Measurements from ENCODE around the gene FOXP1. TPM values are rescaled to one million over a fixed set of nuclear protein-coding genes. Genes with fewer than 3 reads are reported as not detected.

FOXP1 gene
- total and polyA plus RNA-seq, 8 donors = 12.3 to 215 (median 117) TPM

DNA sequence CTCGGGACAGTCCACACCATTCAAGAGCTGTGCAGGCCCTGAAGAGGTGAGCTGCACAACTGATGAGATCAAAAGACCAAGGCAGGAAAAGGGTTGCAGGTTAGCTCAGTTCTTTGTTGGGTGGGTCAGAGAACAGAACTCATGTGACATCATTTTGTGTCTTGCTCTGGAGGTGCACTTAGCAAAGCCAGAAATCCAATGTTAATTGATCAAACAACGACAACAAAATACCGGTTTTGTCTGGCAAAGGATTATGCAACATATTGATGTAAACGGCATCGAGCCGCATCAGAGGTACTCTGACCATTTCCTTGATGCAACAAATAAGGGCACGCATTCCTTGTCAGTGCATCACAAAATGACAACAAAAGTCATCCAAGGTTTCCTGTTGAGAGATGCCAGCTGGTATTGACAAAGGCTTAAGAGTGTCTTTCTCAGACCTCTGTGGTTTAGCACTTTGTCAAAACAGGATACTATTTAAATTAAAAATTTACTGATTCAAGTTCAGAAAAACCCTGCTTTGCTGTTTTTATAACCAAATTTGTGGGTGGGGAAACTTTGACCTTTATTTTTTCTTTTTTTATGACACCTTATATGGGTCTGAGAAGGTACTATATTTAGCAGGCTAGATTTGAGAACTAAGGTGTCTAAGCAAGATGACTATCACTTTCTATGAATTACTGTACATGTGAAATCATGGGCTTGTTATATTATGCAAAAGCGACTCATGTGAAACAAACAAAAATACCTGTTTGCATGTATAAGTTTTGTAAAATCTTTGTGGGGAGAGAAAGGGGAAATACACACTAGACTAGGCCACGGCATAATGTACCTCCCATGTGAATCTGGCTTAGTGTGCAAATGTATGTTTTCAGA lies 496.1 kb downstream of the FOXP1 start:
- intact Hi-C loops (cut with DNase I; ENCODE audit: low total_unique reads) = no loop called here
- H3K36me3 ChIP-seq = no peaks in the 10 kb centered on the region
- peaks cover 10 to 67% (median 38%) of the 10 kb centered on the region in 4 donors for H3K4me1 ChIP-seq
- peak in 1 of 2 donors; percentile 38 for DNase-seq
- H3K27ac ChIP-seq = peak overlapping the region in 1 of 5 donors; percentile 7
- WGBS, 5 donors = 61 to 76% (median 64%) methylated on average over 9 of the region's 9 CpGs
- no peaks in the 10 kb centered on the region for H3K27me3 ChIP-seq
- no peaks in the 10 kb centered on the region for H3K9me3 ChIP-seq
- TF ChIP-seq CTCF (IDR thresholded peaks at IDR 0.05) (no peak), POLR2A (IDR thresholded peaks at IDR 0.05) (no peak)
- H3K4me3 ChIP-seq = no peak overlapping the region

DNA sequence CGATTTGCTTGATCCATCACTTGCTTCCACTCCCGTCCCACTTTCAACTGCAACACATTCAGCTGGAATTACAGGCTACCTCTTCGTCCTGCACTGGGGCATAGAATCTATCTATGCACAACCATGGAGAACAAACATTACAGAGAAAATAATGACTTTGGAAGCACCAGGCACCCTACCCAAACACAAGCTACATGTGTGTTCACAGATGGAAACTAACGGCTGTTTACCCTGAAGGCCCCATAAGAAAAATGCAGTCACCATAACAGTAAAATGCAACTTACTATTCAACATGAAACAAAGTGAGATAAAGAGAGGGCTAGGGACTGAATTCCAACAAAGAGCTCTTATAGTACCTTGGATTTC lies 496.8 kb downstream of the FOXP1 start:
- Histone ChIP-seq H3K27ac (peak overlapping the region in 1 of 5 donors; percentile 7), H3K4me1 (peaks cover 11 to 71% (median 38%) of the 10 kb centered on the region in 4 donors), H3K27me3 (no peaks in the 10 kb centered on the region), H3K4me3 (no peak overlapping the region), H3K9me3 (no peaks in the 10 kb centered on the region), H3K36me3 (no peaks in the 10 kb centered on the region)
- 71 to 82% (median 74%) methylated on average over 4 of the region's 4 CpGs for WGBS, 5 donors
- DNase-seq = no peak
- intact Hi-C loops (cut with DNase I; ENCODE audit: low total_unique reads) = no loop called here
- TF ChIP-seq POLR2AphosphoS5 (IDR thresholded peaks at IDR 0.05) (no peak), EP300 (IDR thresholded peaks at IDR 0.05) (no peak), POLR2A (IDR thresholded peaks at IDR 0.05) (no peak)

GRCh38 chr3:71083726-71084131 lies 499.8 kb downstream of the FOXP1 start:
- H3K4me1 ChIP-seq = peaks cover 26 to 80% (median 48%) of the 10 kb centered on the region in 4 donors
- H3K27ac ChIP-seq = no peak overlapping the region
- no peaks in the 10 kb centered on the region for H3K27me3 ChIP-seq
- intact Hi-C loops (cut with DNase I; ENCODE audit: low total_unique reads) = no loop called here
- no peak for DNase-seq
- H3K9me3 ChIP-seq = no peaks in the 10 kb centered on the region
- no peak overlapping the region for H3K4me3 ChIP-seq
- 63 to 82% (median 72%) methylated on average over 3 of the region's 3 CpGs for WGBS, 5 donors
- TF ChIP-seq POLR2AphosphoS5 (IDR thresholded peaks at IDR 0.05) (no peak), EP300 (IDR thresholded peaks at IDR 0.05) (no peak), POLR2A (IDR thresholded peaks at IDR 0.05) (no peak), CTCF (IDR thresholded peaks at IDR 0.05) (no peak)
- no peaks in the 10 kb centered on the region for H3K36me3 ChIP-seq

DNA sequence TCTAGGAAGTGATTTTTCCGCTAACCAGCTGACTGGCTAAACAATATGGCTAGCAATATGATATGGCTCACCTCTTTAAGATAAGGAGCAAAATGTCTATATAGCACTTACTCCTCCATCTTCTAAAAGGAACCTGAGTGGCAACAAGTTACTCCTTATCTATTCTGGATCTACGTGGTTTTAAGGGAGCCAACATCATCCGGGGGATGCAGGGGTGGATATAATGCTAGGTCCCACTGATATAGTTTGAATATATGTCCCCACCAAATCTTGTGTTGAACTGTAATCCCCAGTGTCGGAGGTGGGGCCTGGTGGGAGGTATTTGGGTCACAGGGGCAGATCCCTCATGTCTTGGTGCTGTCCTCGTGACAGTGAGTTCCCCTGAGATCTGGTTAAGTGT lies 500.7 kb downstream of the FOXP1 start:
- no peak for DNase-seq
- no peak overlapping the region for H3K4me3 ChIP-seq
- H3K4me1 ChIP-seq = peaks cover 32 to 81% (median 48%) of the 10 kb centered on the region in 4 donors
- no peaks in the 10 kb centered on the region for H3K27me3 ChIP-seq
- H3K36me3 ChIP-seq = no peaks in the 10 kb centered on the region
- intact Hi-C loops (cut with DNase I; ENCODE audit: low total_unique reads) = no loop called here
- WGBS, 5 donors = 87 to 93% (median 88%) methylated on average over 5 of the region's 5 CpGs
- no peak for TF ChIP-seq EP300 (IDR thresholded peaks at IDR 0.05)
- no peak for TF ChIP-seq POLR2AphosphoS5 (IDR thresholded peaks at IDR 0.05)
- no peak for TF ChIP-seq CTCF (IDR thresholded peaks at IDR 0.05)
- TF ChIP-seq POLR2A (IDR thresholded peaks at IDR 0.05) = no peak
- H3K27ac ChIP-seq = no peak overlapping the region
- H3K9me3 ChIP-seq = no peaks in the 10 kb centered on the region
